Breast epithelium (tissue), 4 donors: Measurements from ENCODE around the gene ARHGAP10. TPM values are rescaled to one million over a fixed set of nuclear protein-coding genes. Genes with fewer than 3 reads are reported as not detected.
A peak's percentile ranks its signal among the peaks of the same experiment; 100 is the strongest.

Experiments
- DNase-seq, 2 donors: peaks; one replicate each; pipeline ENCODE4 v3.0.0-alpha.2; 2019; ENCODE audit warnings: low spot score in 2 of 2
- H3K27ac ChIP-seq, 2 donors: fragments of 200-600 bp; sonication (generic) in 1 of 2; one replicate each; pipeline ENCODE4 v1.5.1; 2016 to 2019; ENCODE audit warnings: mild to moderate bottlenecking in 1 of 2
- H3K27me3 ChIP-seq, 2 donors: fragments of 200-600 bp; sonication (generic) in 1 of 2; one replicate each; pipeline versions ENCODE4 v1.5.1 to v1.6.0; 2017 to 2019; ENCODE audit warnings: control low read depth in 1 of 2, mild to moderate bottlenecking in 1 of 2
- H3K36me3 ChIP-seq: fragments of 200-600 bp; one replicate; pipeline ENCODE4 v1.5.1; 2019
- H3K4me1 ChIP-seq, 2 donors: fragments of 200-600 bp; sonication (generic); one replicate each; pipeline ENCODE4 v1.5.1; 2016 to 2019; ENCODE audit warnings: control low read depth in 1 of 2
- H3K4me3 ChIP-seq, 3 donors: fragments of 200-600 bp; sonication (generic); 1 replicate in 2 of 3; 2 replicates in 1 of 3; pipeline ENCODE4 v1.5.1; 2016 to 2019; ENCODE audit warnings: mild to moderate bottlenecking in 3 of 3, moderate library complexity in 2 of 3
- H3K9me3 ChIP-seq, 2 donors: fragments of 200-600 bp; sonication (generic) in 1 of 2; one replicate each; pipeline ENCODE4 v1.5.1; 2016 to 2019; ENCODE audit warnings: control low read depth in 1 of 2
- POLR2A ChIP-seq: fragments of 450-650 bp; IDR thresholded peaks from one replicate; pipeline ENCODE4 v1.6.1; 2016; ENCODE audit warnings: antibody characterized with exemption, mild to moderate bottlenecking, moderate library complexity
- POLR2AphosphoS5 ChIP-seq, 3 donors: sonication (generic); formaldehyde crosslinking; IDR thresholded peaks; one replicate each; pipeline ENCODE4 v1.6.1; 2017; ENCODE audit warnings: antibody characterized with exemption in 3 of 3
- intact Hi-C: fragments of 100-400 bp; cut with DNase I; formaldehyde crosslinking; loops from one replicate; pipeline ENCODE4 v1.15.1; 2023; ENCODE audit warnings: low total_unique reads
- total RNA-seq, 3 donors: library from RNA; depleted of rRNA; stranded (reverse); fragments of >200 nt; gene quantifications; one replicate each; pipeline ENCODE4 v1.1.0, GENCODE V29; 2016
- TF ChIP-seq, protein P1 (sequence below), 3 donors: fragments of 450-650 bp; IDR thresholded peaks; one replicate each; pipeline ENCODE4 v1.5.1; 2016 to 2017; ENCODE audit warnings: antibody characterized with exemption in 3 of 3, mild to moderate bottlenecking in 3 of 3, moderate library complexity in 3 of 3

The ARHGAP10 gene
- total RNA-seq, 3 donors from 2014 or later, result 49.5 to 138 (median 62.6) TPM

- Histone ChIP-seq H3K27me3 (no peaks in the 10 kb centered on the region), H3K4me1 (peaks cover 0 to 13% of the 10 kb centered on the region in 2 donors), H3K36me3 (no peaks in the 10 kb centered on the region), H3K9me3 (no peaks in the 10 kb centered on the region), H3K27ac (peak overlapping the region; percentile 88), H3K4me3 (no peak overlapping the region)
- no peak for DNase-seq
- intact Hi-C loops, result no loop called here
- TF ChIP-seq POLR2A (no peak), POLR2AphosphoS5 (IDR thresholded peaks at IDR 0.05) (no peak)
- TF ChIP-seq, protein P1, sequence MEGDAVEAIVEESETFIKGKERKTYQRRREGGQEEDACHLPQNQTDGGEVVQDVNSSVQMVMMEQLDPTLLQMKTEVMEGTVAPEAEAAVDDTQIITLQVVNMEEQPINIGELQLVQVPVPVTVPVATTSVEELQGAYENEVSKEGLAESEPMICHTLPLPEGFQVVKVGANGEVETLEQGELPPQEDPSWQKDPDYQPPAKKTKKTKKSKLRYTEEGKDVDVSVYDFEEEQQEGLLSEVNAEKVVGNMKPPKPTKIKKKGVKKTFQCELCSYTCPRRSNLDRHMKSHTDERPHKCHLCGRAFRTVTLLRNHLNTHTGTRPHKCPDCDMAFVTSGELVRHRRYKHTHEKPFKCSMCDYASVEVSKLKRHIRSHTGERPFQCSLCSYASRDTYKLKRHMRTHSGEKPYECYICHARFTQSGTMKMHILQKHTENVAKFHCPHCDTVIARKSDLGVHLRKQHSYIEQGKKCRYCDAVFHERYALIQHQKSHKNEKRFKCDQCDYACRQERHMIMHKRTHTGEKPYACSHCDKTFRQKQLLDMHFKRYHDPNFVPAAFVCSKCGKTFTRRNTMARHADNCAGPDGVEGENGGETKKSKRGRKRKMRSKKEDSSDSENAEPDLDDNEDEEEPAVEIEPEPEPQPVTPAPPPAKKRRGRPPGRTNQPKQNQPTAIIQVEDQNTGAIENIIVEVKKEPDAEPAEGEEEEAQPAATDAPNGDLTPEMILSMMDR (IDR thresholded peaks at IDR 0.05), result no peak
Measured at GRCh38 chr4:147833254-147833653, 101.4 kb downstream of the ARHGAP10 start.

GRCh38 chr4:147833741-147834140, 101.9 kb downstream of the ARHGAP10 start:
- TF ChIP-seq, protein P1 (IDR thresholded peaks at IDR 0.05), result no peak
- no peak for TF ChIP-seq POLR2AphosphoS5 (IDR thresholded peaks at IDR 0.05)
- no peak for TF ChIP-seq POLR2A
- intact Hi-C loops, result no loop called here
- Histone ChIP-seq H3K9me3 (no peaks in the 10 kb centered on the region), H3K27me3 (no peaks in the 10 kb centered on the region), H3K4me3 (no peak overlapping the region), H3K4me1 (peaks cover 0 to 13% of the 10 kb centered on the region in 2 donors), H3K27ac (peak overlapping the region; percentile 88), H3K36me3 (no peaks in the 10 kb centered on the region)
- DNase-seq, result no peak

DNA sequence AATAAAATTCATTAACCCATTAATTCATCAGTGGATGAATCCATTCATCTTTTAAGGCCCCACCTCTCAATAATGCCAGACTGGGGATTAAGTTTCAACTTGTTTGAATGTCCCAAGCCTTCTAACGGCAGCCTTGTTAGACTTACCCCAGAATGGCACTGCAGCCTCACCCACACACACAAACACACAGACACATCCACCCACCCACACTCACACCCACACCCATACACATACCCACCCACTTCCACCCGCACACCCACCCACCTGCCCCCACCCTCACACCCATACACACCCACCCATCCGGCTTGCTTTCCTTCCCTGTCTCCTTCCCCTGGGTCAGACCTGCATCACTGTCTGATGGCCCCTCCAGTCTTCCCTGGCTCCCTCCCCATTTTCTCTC, 102.6 kb downstream of the ARHGAP10 start:
- no peak for TF ChIP-seq POLR2A
- TF ChIP-seq POLR2AphosphoS5 (IDR thresholded peaks at IDR 0.05), result no peak
- TF ChIP-seq, protein P1 (IDR thresholded peaks at IDR 0.05), result no peak
- Histone ChIP-seq H3K4me3 (no peak overlapping the region), H3K27ac (peak overlapping the region; percentile 23 to 88), H3K4me1 (peaks cover 0 to 13% of the 10 kb centered on the region in 2 donors), H3K27me3 (no peaks in the 10 kb centered on the region), H3K9me3 (no peaks in the 10 kb centered on the region), H3K36me3 (no peaks in the 10 kb centered on the region)
- DNase-seq, result no peak
- intact Hi-C loops, result no loop called here

- peak overlapping the region; percentile 68 to 88 for H3K27ac ChIP-seq
- no peaks in the 10 kb centered on the region for H3K27me3 ChIP-seq
- DNase-seq, result no peak
- TF ChIP-seq POLR2AphosphoS5 (IDR thresholded peaks at IDR 0.05), result no peak
- no peak for TF ChIP-seq POLR2A
- no peaks in the 10 kb centered on the region for H3K4me1 ChIP-seq
- no peak overlapping the region for H3K4me3 ChIP-seq
- intact Hi-C loops, result no loop called here
- H3K36me3 ChIP-seq, result no peaks in the 10 kb centered on the region
- no peaks in the 10 kb centered on the region for H3K9me3 ChIP-seq
Measured at GRCh38 chr4:147836807-147837206, 104.9 kb downstream of the ARHGAP10 start.

GRCh38 chr4:147837435-147837834, 105.5 kb downstream of the ARHGAP10 start:
- no peak for DNase-seq
- Histone ChIP-seq H3K4me1 (no peaks in the 10 kb centered on the region), H3K36me3 (no peaks in the 10 kb centered on the region), H3K27ac (peak overlapping the region; percentile 68 to 88), H3K4me3 (no peak overlapping the region), H3K27me3 (no peaks in the 10 kb centered on the region), H3K9me3 (no peaks in the 10 kb centered on the region)
- TF ChIP-seq POLR2AphosphoS5 (IDR thresholded peaks at IDR 0.05) (no peak), POLR2A (no peak)
- TF ChIP-seq, protein P1 (IDR thresholded peaks at IDR 0.05), result no peak
- intact Hi-C loops, result no loop called here

GRCh38 chr4:147837854-147838253, 106.0 kb downstream of the ARHGAP10 start:
- Histone ChIP-seq H3K36me3 (no peaks in the 10 kb centered on the region), H3K4me1 (no peaks in the 10 kb centered on the region), H3K4me3 (no peak overlapping the region), H3K27ac (peak overlapping the region; percentile 68 to 88), H3K9me3 (no peaks in the 10 kb centered on the region), H3K27me3 (no peaks in the 10 kb centered on the region)
- TF ChIP-seq POLR2AphosphoS5 (IDR thresholded peaks at IDR 0.05), result no peak
- no peak for TF ChIP-seq POLR2A
- TF ChIP-seq, protein P1 (IDR thresholded peaks at IDR 0.05), result no peak
- no peak for DNase-seq
- intact Hi-C loops, result no loop called here
